DND-41 (cell line): ENCODE measurements around the gene SLC45A3.

Experiments used
- ATAC-seq: fragments of 200-7000 bp; cut with Tn5 transposase; 3 replicates; pipeline ENCODE4 v1.9.1; 2021; ENCODE audit warnings: low read depth; ENCODE audit not compliant: insufficient read depth
- DNase-seq: peaks from one replicate; pipeline ENCODE4 v3.0.0-alpha.2; 2020
- H2AFZ ChIP-seq: 2 replicates; pipeline ENCODE4 v1.6.0; 2012; ENCODE audit warnings: low read depth, low read length
- H3K27ac ChIP-seq: 2 replicates; pipeline ENCODE4 v1.5.1; 2012; ENCODE audit warnings: low read length, inconsistent platforms
- H3K27me3 ChIP-seq: fragments of 200-600 bp; sonication (generic); 2 replicates; pipeline ENCODE4 v1.6.0; 2012; ENCODE audit warnings: low read length, mild to moderate bottlenecking, inconsistent platforms; ENCODE audit not compliant: insufficient read depth, poor library complexity
- H3K36me3 ChIP-seq: 2 replicates; pipeline ENCODE4 v1.5.1; 2012; ENCODE audit warnings: low read length, inconsistent platforms; ENCODE audit not compliant: insufficient read depth
- H3K4me1 ChIP-seq: 2 replicates; pipeline ENCODE4 v1.5.1; 2012; ENCODE audit warnings: mild to moderate bottlenecking, low read length; ENCODE audit not compliant: insufficient read depth
- H3K4me2 ChIP-seq: 2 replicates; pipeline ENCODE4 v1.6.0; 2012; ENCODE audit warnings: mild to moderate bottlenecking, moderate library complexity, low read length, inconsistent platforms; ENCODE audit not compliant: insufficient read depth
- H3K4me3 ChIP-seq, 2 experiments: fragments of 200-600 bp in 1 of 2; shearing (Covaris generic) in 1 of 2; 2 replicates each; pipeline ENCODE4 v1.5.1; 2012 to 2016; ENCODE audit warnings: inconsistent platforms in 2 of 2, low read length in 2 of 2, mild to moderate bottlenecking in 2 of 2, low read depth in 1 of 2, moderate library complexity in 1 of 2
- H3K79me2 ChIP-seq: 2 replicates; pipeline ENCODE4 v1.6.0; 2012; ENCODE audit warnings: low read length, inconsistent platforms; ENCODE audit not compliant: insufficient read depth
- H3K9ac ChIP-seq: 2 replicates; pipeline ENCODE4 v1.6.0; 2012; ENCODE audit warnings: low read depth, mild to moderate bottlenecking, inconsistent platforms, low read length, moderate library complexity
- H3K9me3 ChIP-seq: 2 replicates; pipeline ENCODE4 v1.5.1; 2012; ENCODE audit warnings: low read length, moderate library complexity, mild to moderate bottlenecking, inconsistent platforms; ENCODE audit not compliant: insufficient read depth, severe bottlenecking
- H4K20me1 ChIP-seq: 2 replicates; pipeline ENCODE4 v1.6.0; 2012; ENCODE audit warnings: low read length; ENCODE audit not compliant: insufficient read depth
- CTCF ChIP-seq: IDR thresholded peaks from 2 replicates; pipeline ENCODE4 v1.5.1; 2012; ENCODE audit warnings: borderline replicate concordance, low read length, moderate library complexity, mild to moderate bottlenecking; ENCODE audit not compliant: poor library complexity, severe bottlenecking; ENCODE audit errors: extremely low read depth
- EZH2 ChIP-seq: IDR thresholded peaks from 3 replicates; pipeline ENCODE4 v1.6.1; 2012; ENCODE audit warnings: borderline replicate concordance, low read depth, mild to moderate bottlenecking, moderate library complexity, low read length, inconsistent platforms; ENCODE audit not compliant: severe bottlenecking

Gene SLC45A3

GRCh38 chr1:205719762-205720161 lies 39.5 kb upstream of the SLC45A3 start:
- H3K9ac ChIP-seq, result no peak overlapping the region
- no peaks in the 10 kb centered on the region for H3K4me1 ChIP-seq
- H3K4me3 ChIP-seq, result no peak overlapping the region
- H3K27ac ChIP-seq, result no peak overlapping the region
- peaks cover 99% of the 10 kb centered on the region for H3K36me3 ChIP-seq
- no peak overlapping the region for H3K4me2 ChIP-seq
- H4K20me1 ChIP-seq, result peaks cover 47% of the 10 kb centered on the region
- ATAC-seq, result no peak
- peaks cover 26% of the 10 kb centered on the region for H3K79me2 ChIP-seq
- no peak for DNase-seq
- H3K27me3 ChIP-seq, result no peaks in the 10 kb centered on the region
- TF ChIP-seq EZH2 (no peak), CTCF (peak; percentile 2)
- no peaks in the 10 kb centered on the region for H3K9me3 ChIP-seq
- no peak overlapping the region for H2AFZ ChIP-seq

GRCh38 chr1:205719015-205719414 lies 38.7 kb upstream of the SLC45A3 start:
- no peaks in the 10 kb centered on the region for H3K27me3 ChIP-seq
- no peak overlapping the region for H3K27ac ChIP-seq
- ATAC-seq (no peak), DNase-seq (no peak)
- H3K4me3 ChIP-seq, result no peak overlapping the region
- H2AFZ ChIP-seq, result no peak overlapping the region
- peaks cover 19% of the 10 kb centered on the region for H3K79me2 ChIP-seq
- peaks cover 99% of the 10 kb centered on the region for H3K36me3 ChIP-seq
- peaks cover 43% of the 10 kb centered on the region; the same call in 1 of the 2 replicates for H4K20me1 ChIP-seq
- H3K4me2 ChIP-seq, result no peak overlapping the region
- H3K9me3 ChIP-seq, result no peaks in the 10 kb centered on the region
- no peak overlapping the region for H3K9ac ChIP-seq
- H3K4me1 ChIP-seq, result no peaks in the 10 kb centered on the region
- TF ChIP-seq CTCF (no peak), EZH2 (no peak)

- peaks cover 87% of the 10 kb centered on the region for H3K36me3 ChIP-seq
- H3K27ac ChIP-seq, result no peak overlapping the region
- no peak overlapping the region for H3K4me3 ChIP-seq
- no peak for DNase-seq
- no peaks in the 10 kb centered on the region for H3K27me3 ChIP-seq
- H4K20me1 ChIP-seq, result peaks cover 30% of the 10 kb centered on the region; the same call in 1 of the 2 replicates
- H2AFZ ChIP-seq, result no peak overlapping the region
- ATAC-seq, result no peak
- H3K9ac ChIP-seq, result no peak overlapping the region
- H3K4me1 ChIP-seq, result no peaks in the 10 kb centered on the region
- no peak overlapping the region for H3K4me2 ChIP-seq
- no peaks in the 10 kb centered on the region for H3K9me3 ChIP-seq
- peaks cover 4% of the 10 kb centered on the region; the same call in 1 of the 2 replicates for H3K79me2 ChIP-seq
- TF ChIP-seq EZH2 (no peak), CTCF (no peak)
Measured at GRCh38 chr1:205716371-205717132, 36.2 kb upstream of the SLC45A3 start.
